GM18526 (cell line): ENCODE results near the gene PMS1.

Experiments used
- POLR2A ChIP-seq: IDR thresholded peaks from 3 replicates; pipeline ENCODE4 v1.6.1; 2011; ENCODE audit not compliant: insufficient read length; ENCODE audit errors: extremely low read depth

PMS1 gene

DNA sequence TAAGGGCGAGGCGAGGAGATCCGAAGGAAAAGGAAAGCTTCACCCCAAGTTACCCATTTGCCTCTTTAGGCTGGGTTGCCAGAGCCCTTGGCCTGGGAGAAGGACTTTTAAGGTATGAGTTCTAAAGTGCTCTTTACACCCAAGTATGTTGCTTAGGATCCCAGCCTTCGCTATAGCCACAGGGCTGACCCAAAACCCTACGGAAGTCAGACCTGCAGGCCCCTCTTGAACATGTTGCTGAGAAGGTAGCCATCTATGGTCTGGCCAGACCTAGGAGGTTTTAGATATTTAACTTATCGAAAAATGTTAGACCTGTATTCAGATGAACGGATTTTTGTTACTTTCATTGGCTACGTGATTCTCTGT is 95.4 kb downstream of the PMS1 start:
- TF ChIP-seq POLR2A: no peak

DNA sequence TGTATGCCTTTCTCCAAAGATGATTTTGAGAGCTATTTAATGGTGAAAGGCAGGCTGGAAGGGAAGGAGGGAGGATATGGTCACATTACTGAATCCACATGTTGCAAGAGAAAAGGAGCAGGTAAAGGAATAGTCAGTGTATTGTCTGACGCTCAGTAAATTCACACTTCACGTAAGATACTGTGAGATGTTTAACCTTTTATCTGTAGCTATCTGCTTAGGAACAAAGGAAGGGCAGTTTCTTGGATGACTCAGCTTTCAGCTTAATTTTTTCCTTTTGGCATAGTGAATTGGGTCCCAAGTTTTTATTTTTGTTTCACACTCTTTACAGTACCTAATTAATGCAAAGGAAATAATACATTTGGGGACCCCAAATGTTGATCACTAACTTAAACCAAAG is 96.2 kb downstream of the PMS1 start:
- TF ChIP-seq POLR2A: no peak

DNA sequence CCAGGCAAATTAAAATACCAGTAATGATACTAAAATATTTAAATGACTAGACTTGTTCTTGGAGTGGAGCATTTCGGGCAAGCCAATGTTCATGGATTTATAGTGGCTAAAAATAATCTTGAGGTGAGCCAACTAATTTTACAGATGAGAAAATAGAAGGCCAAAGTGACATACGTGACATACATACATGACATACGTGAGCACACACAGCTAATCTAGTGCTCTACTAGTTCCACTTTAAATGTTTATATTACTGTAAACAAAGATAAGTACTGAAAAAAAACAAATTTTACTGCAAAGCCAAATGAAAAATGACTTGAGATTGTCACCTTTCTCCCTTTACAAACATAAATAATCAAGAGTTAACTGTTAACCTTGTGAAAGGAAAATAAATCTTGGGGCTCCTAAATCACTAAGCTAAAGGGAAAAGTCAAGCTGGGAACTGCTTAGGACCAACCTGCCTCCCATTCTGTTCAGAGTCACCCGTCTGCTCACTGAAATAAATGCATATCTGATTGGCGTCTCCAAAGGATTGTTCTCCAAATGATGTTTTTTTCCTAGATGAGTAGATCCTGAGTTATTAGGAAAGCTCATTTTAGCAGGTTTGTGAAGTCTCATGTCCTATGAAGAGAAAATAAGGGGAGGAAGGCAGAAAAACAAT is 96.7 kb downstream of the PMS1 start:
- no peak for TF ChIP-seq POLR2A

DNA sequence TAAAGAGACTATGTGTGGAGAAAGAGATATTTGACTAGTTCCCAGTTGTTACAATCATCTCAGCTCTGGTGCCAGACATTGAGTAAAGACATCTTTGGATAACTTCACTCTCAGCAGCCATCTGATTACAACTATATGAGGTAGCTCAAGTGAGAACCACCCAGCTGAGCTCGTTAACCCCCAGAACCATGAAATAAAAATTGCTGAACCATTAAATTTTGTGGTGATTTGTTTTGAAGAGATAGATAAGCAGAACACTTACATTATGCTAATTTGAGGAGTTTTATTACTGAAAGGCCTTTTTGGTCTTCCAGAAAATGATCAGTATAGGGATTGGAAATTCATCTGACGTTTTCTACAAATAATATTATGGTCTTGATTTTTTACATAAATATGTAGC is 101.1 kb downstream of the PMS1 start:
- no peak for TF ChIP-seq POLR2A

DNA sequence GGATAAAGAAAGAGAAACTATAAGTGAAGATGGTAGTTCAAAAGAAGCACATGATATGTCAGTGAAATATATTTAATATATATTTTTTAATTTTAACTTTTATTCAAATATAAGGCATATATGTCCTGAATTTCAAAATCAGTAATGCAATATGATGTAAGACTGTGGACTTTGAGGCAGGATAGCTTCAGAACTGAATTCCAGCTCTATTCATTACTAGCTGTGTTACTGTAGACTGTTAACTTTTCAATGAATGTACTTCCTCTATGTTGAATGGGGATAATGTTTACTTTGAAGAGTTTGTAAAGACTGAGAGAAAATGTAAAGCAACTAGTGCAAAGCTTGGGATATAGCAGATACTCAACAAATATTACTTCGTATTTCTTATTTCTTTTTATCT is 112.6 kb downstream of the PMS1 start:
- TF ChIP-seq POLR2A: no peak

DNA sequence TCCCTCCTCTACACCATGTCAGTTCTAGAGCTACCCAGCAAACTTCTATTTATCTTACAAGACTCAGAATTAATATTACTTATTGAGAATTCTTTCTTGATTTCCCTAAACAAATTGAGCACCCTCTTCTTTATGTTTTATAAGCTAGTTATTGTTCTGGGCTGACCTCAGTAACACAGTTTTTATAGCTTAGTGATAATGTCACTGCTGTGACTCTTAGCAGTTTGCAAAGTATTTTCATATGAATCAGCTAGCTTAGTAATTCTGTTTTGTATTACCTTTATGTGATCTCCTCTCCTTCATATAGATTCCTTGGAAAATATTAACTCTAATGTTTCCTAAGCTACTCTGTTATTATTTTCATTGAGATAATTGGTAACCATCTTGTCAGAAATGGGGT is 114.9 kb downstream of the PMS1 start:
- no peak for TF ChIP-seq POLR2A

DNA sequence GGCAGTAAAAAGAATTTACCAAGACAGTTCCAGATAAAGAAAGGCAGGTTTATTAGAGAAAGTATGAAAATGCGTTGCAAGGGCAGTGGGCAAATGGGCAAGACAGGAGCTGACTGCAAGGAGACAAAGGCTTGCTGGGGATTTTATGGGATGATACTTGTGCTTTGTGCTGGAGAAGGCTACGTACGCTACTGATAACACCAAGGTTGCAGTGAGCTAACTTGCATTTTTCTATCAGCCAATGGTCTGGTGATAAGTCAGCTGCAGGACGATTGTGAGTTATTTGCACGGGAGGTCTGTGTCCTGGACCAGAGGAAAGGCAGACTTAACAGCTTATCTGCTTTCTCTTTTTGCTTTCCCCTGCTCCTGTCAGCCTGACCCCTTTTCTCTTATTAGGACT is 116.5 kb downstream of the PMS1 start:
- no peak for TF ChIP-seq POLR2A

DNA sequence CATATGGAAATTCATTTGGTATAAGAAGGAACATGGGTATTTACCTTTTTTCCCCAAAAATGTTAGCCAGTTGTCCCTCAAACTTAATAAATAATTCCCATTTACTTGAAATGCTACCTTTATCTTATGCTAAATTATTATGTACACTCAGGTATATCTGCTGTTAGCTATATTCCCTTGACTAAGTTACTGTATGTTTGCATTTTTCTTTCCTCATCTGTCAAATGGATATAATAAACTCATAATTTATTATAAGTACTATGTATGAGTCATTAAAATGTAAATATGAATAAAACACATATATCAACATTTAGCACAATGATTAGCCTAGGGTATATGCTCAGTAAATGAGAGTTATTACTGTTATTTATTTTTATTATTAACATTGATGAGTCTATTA is 117.4 kb downstream of the PMS1 start:
- TF ChIP-seq POLR2A: no peak

DNA sequence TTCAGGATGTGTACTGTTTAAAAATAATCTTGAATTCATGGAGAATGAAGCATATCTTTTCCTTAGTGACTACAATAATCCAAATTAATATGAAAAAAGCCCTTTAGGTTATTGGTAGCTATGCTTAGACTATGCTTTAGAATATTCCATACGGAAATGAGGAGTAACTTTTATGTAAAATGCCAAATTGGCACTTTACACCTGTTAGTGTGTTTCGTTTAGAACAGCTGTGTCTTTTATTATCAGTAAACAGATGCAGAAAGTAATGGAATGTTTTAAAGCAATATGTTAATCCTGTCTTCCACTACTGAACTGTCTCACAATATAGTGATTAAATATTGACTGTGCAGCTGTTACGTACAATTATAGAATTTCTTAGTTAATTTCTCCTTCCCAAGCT is 129.6 kb downstream of the PMS1 start:
- no peak for TF ChIP-seq POLR2A

DNA sequence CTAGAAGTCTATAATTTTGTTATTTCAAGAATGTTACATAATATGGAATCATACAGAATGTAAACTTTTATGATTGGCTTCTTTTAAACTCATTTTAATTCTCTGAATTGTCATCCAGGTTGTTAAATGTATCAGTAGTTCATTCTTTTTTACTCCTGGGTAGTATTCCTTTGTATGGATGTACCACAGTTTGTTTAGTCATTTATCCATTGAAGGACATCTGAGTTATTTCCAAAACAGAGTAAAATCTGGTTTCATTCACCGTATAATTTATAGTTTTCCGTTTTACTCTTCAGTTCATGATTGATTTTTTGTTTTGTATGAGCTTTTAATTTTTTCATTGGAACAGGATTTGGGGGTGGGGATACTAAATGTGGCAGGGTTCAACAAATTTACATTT is 132.4 kb downstream of the PMS1 start:
- no peak for TF ChIP-seq POLR2A
